ENCODE data around the gene HAPSTR1.

Gene HAPSTR1

GRCh38 chr16:9092282-9092977 is 986 bp downstream of the HAPSTR1 start:
- TF ChIP-seq FOXP2 (optimal IDR thresholded peaks at IDR 0.05; ENCODE audit: borderline replicate concordance, extremely low read depth, extremely low read length, insufficient read depth) (no peak), TAF1 (IDR thresholded peaks at IDR 0.05; ENCODE audit: borderline replicate concordance, insufficient read depth, low read length) (no peak), REST (IDR thresholded peaks at IDR 0.05; ENCODE audit: insufficient read depth in 1 of 2, low read depth in 2 of 2, low read length in 2 of 2) (no peak), SIN3A (IDR thresholded peaks at IDR 0.05; ENCODE audit: borderline replicate concordance, insufficient read depth, low read length) (no peak), POLR2AphosphoS5 (IDR thresholded peaks at IDR 0.05; ENCODE audit: low read depth, low read length) (no peak)

GRCh38 chr16:9092978-9093344 is 1.5 kb downstream of the HAPSTR1 start:
- no peak for TF ChIP-seq FOXP2 (optimal IDR thresholded peaks at IDR 0.05; ENCODE audit: borderline replicate concordance, extremely low read depth, extremely low read length, insufficient read depth)

- TF ChIP-seq TAF1 (IDR thresholded peaks at IDR 0.05; ENCODE audit: borderline replicate concordance, insufficient read depth, low read length): no peak
Measured at GRCh38 chr16:9094011-9094846, 2.8 kb downstream of the HAPSTR1 start.

- TF ChIP-seq POLR2AphosphoS5 (IDR thresholded peaks at IDR 0.05; ENCODE audit: low read depth, low read length) (no peak), TAF1 (IDR thresholded peaks at IDR 0.05; ENCODE audit: borderline replicate concordance, insufficient read depth, low read length) (no peak), FOXP2 (optimal IDR thresholded peaks at IDR 0.05; ENCODE audit: borderline replicate concordance, extremely low read depth, extremely low read length, insufficient read depth) (no peak), REST (IDR thresholded peaks at IDR 0.05; ENCODE audit: insufficient read depth in 1 of 2, low read depth in 2 of 2, low read length in 2 of 2) (no peak), SIN3A (IDR thresholded peaks at IDR 0.05; ENCODE audit: borderline replicate concordance, insufficient read depth, low read length) (no peak)
Measured at GRCh38 chr16:9095171-9095570, 3.7 kb downstream of the HAPSTR1 start.

- TF ChIP-seq TAF1 (IDR thresholded peaks at IDR 0.05; ENCODE audit: borderline replicate concordance, insufficient read depth, low read length) (no peak), SIN3A (IDR thresholded peaks at IDR 0.05; ENCODE audit: borderline replicate concordance, insufficient read depth, low read length) (no peak), FOXP2 (optimal IDR thresholded peaks at IDR 0.05; ENCODE audit: borderline replicate concordance, extremely low read depth, extremely low read length, insufficient read depth) (no peak), POLR2AphosphoS5 (IDR thresholded peaks at IDR 0.05; ENCODE audit: low read depth, low read length) (no peak), REST (IDR thresholded peaks at IDR 0.05; ENCODE audit: insufficient read depth in 1 of 2, low read depth in 2 of 2, low read length in 2 of 2) (no peak)
Measured at GRCh38 chr16:9095656-9096397, 4.4 kb downstream of the HAPSTR1 start.
